ENCODE measurements around the gene BPIFA1. TPM values are rescaled to one million over a fixed set of nuclear protein-coding genes. Genes with fewer than 3 reads are reported as not detected.
A peak's percentile ranks its signal among the peaks of the same experiment; 100 is the strongest.

Gene BPIFA1
- total and polyA plus RNA-seq, 4 donors, result not detected

DNA sequence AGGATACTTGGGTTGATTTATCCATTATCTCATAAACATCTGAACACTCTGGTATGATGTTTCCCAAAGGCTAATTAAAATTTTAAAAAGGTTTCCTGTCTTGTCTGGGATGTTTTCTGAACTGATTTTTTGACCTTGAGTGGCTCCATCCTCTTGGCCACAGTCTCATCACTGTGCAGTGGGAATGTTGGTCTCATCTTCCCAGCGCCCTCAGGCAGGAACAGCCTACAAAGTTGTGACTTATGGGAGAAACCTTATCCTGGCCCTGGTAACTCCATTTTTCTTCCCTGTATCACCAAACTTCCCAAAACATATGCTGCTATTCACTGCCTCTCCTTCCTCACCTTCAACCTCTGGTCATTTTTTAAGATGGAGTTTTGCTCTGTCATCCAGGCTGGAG, 25.4 kb upstream of the BPIFA1 start:
- no peak overlapping the region for H3K4me3 ChIP-seq (ENCODE audit: low read depth in 1 of 3, low read length in 3 of 3)
- H3K9me3 ChIP-seq (ENCODE audit: control insufficient read depth in 4 of 4, low read length in 3 of 4), result no peaks in the 10 kb centered on the region
- no peak overlapping the region for H3K27ac ChIP-seq (ENCODE audit: low read depth in 1 of 2, low read length in 2 of 2)
- H3K36me3 ChIP-seq (ENCODE audit: control insufficient read depth in 4 of 4, insufficient read depth in 3 of 4, low read depth in 1 of 4, low read length in 3 of 4), result no peaks in the 10 kb centered on the region
- TF ChIP-seq, protein P1, sequence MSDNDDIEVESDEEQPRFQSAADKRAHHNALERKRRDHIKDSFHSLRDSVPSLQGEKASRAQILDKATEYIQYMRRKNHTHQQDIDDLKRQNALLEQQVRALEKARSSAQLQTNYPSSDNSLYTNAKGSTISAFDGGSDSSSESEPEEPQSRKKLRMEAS (IDR thresholded peaks at IDR 0.05), result no peak
- TF ChIP-seq, protein P2, sequence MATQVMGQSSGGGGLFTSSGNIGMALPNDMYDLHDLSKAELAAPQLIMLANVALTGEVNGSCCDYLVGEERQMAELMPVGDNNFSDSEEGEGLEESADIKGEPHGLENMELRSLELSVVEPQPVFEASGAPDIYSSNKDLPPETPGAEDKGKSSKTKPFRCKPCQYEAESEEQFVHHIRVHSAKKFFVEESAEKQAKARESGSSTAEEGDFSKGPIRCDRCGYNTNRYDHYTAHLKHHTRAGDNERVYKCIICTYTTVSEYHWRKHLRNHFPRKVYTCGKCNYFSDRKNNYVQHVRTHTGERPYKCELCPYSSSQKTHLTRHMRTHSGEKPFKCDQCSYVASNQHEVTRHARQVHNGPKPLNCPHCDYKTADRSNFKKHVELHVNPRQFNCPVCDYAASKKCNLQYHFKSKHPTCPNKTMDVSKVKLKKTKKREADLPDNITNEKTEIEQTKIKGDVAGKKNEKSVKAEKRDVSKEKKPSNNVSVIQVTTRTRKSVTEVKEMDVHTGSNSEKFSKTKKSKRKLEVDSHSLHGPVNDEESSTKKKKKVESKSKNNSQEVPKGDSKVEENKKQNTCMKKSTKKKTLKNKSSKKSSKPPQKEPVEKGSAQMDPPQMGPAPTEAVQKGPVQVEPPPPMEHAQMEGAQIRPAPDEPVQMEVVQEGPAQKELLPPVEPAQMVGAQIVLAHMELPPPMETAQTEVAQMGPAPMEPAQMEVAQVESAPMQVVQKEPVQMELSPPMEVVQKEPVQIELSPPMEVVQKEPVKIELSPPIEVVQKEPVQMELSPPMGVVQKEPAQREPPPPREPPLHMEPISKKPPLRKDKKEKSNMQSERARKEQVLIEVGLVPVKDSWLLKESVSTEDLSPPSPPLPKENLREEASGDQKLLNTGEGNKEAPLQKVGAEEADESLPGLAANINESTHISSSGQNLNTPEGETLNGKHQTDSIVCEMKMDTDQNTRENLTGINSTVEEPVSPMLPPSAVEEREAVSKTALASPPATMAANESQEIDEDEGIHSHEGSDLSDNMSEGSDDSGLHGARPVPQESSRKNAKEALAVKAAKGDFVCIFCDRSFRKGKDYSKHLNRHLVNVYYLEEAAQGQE (IDR thresholded peaks at IDR 0.05), result no peak
- TF ChIP-seq HNF4G (IDR thresholded peaks at IDR 0.05), result no peak
- no peak for TF ChIP-seq RAD21 (IDR thresholded peaks at IDR 0.05)
- TF ChIP-seq NR2F2 (IDR thresholded peaks at IDR 0.05), result no peak
- TF ChIP-seq, protein P3, sequence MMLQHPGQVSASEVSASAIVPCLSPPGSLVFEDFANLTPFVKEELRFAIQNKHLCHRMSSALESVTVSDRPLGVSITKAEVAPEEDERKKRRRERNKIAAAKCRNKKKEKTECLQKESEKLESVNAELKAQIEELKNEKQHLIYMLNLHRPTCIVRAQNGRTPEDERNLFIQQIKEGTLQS (IDR thresholded peaks at IDR 0.05), result no peak
- no peak for TF ChIP-seq EGR1 (IDR thresholded peaks at IDR 0.05; ENCODE audit: low read depth in 2 of 2)
- no peak for TF ChIP-seq YY1 (IDR thresholded peaks at IDR 0.05)
- TF ChIP-seq FOXA2 (IDR thresholded peaks at IDR 0.05), result no peak
- no peak overlapping the region for H3K9ac ChIP-seq (ENCODE audit: low read depth in 1 of 2, low read length in 2 of 2)
- DNase-seq (ENCODE audit: low spot score), result no peak
- H3K27me3 ChIP-seq (ENCODE audit: control insufficient read depth in 4 of 4, insufficient read depth in 4 of 4, low read length in 3 of 4), result peaks cover 0 to 14% (median 0%) of the 10 kb centered on the region in 4 donors
- H3K4me1 ChIP-seq (ENCODE audit: control insufficient read depth in 4 of 4, insufficient read depth in 4 of 4, low read length in 3 of 4), result no peaks in the 10 kb centered on the region
- WGBS, result 37% methylated on average over 1 of the region's 1 CpG

DNA sequence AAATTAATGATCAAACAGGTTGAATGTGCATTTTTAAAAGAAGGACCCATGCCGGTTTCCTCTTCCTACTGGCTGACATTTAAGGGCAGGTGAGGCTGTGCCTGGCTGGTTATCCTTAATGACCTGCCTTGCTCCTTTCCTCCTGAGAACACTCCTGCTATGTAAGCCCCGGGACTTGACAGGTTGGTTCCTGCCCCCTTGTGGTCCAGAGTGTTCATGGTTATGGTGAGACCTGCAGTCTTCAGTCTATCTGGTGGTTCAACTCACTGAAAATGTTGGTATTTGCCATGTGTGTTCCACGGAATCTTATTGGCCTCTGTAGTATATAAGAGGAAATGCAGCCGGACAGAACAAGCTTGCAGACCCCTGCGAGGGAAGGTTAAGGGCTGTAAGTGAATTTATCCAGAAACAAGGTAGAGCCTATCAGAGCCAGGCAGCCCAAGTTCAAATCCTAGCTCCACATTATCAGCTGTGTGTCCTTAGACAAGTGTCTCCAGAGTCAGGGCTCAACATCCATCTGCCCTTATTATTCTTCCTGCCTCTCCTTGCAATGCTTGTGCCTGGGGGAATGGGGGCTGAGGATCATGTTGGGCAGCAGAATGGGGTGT, 23.9 kb upstream of the BPIFA1 start:
- WGBS, result 11% methylated on average over 5 of the region's 5 CpGs
- TF ChIP-seq RAD21 (IDR thresholded peaks at IDR 0.05) (peak; percentile 93 to 95), RXRA (IDR thresholded peaks at IDR 0.05) (peak; percentile 26 to 57), HNF4G (IDR thresholded peaks at IDR 0.05) (no peak), GABPA (IDR thresholded peaks at IDR 0.05 in 1 of 2, conservative IDR thresholded peaks at IDR 0.05 in 1 of 2) (no peak), HNF4A (conservative IDR thresholded peaks at IDR 0.05) (no peak)
- TF ChIP-seq, protein P2 (IDR thresholded peaks at IDR 0.05), result peak; percentile 91
- TF ChIP-seq, protein P4, sequence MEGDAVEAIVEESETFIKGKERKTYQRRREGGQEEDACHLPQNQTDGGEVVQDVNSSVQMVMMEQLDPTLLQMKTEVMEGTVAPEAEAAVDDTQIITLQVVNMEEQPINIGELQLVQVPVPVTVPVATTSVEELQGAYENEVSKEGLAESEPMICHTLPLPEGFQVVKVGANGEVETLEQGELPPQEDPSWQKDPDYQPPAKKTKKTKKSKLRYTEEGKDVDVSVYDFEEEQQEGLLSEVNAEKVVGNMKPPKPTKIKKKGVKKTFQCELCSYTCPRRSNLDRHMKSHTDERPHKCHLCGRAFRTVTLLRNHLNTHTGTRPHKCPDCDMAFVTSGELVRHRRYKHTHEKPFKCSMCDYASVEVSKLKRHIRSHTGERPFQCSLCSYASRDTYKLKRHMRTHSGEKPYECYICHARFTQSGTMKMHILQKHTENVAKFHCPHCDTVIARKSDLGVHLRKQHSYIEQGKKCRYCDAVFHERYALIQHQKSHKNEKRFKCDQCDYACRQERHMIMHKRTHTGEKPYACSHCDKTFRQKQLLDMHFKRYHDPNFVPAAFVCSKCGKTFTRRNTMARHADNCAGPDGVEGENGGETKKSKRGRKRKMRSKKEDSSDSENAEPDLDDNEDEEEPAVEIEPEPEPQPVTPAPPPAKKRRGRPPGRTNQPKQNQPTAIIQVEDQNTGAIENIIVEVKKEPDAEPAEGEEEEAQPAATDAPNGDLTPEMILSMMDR (IDR thresholded peaks at IDR 0.05; ENCODE audit: low read depth, low read length, missing input control), result peak; percentile 68
- no peak for DNase-seq (ENCODE audit: low spot score)

More for the DNA sequence above, 23.9 kb upstream of the BPIFA1 start:
- Histone ChIP-seq H3K9ac (ENCODE audit: low read depth in 1 of 2, low read length in 2 of 2) (no peak overlapping the region), H3K36me3 (ENCODE audit: control insufficient read depth in 4 of 4, insufficient read depth in 3 of 4, low read depth in 1 of 4, low read length in 3 of 4) (no peaks in the 10 kb centered on the region), H3K27ac (ENCODE audit: low read depth in 1 of 2, low read length in 2 of 2) (no peak overlapping the region), H3K9me3 (ENCODE audit: control insufficient read depth in 4 of 4, low read length in 3 of 4) (no peaks in the 10 kb centered on the region), H3K27me3 (ENCODE audit: control insufficient read depth in 4 of 4, insufficient read depth in 4 of 4, low read length in 3 of 4) (peaks cover 0 to 11% (median 0%) of the 10 kb centered on the region in 4 donors), H3K4me1 (ENCODE audit: control insufficient read depth in 4 of 4, insufficient read depth in 4 of 4, low read length in 3 of 4) (no peaks in the 10 kb centered on the region), H3K4me3 (ENCODE audit: low read depth in 1 of 3, low read length in 3 of 3) (no peak overlapping the region)
